Peyer's patch (tissue), 4 donors: ENCODE data around the gene PDXK.
"Not testable (repeated sequence)": the region's sequence is repeated elsewhere in the genome, so short reads cannot be mapped to it uniquely, and the experiment has no call there.

Source experiments
- CTCF ChIP-seq, 6 experiments: fragments of 450-650 bp in 4 of 6; fragments of 200-600 bp in 2 of 6; sonication (generic) in 1 of 6; IDR thresholded peaks; one replicate each; pipeline ENCODE4 v1.5.1; 2017 to 2019; ENCODE audit warnings: antibody characterized with exemption in 6 of 6, mild to moderate bottlenecking in 3 of 6, moderate library complexity in 1 of 6
- POLR2A ChIP-seq, 2 donors: fragments of 450-650 bp; IDR thresholded peaks; one replicate each; pipeline ENCODE4 v1.5.1; 2017; ENCODE audit warnings: antibody characterized with exemption in 2 of 2, mild to moderate bottlenecking in 2 of 2, moderate library complexity in 2 of 2

DNA sequence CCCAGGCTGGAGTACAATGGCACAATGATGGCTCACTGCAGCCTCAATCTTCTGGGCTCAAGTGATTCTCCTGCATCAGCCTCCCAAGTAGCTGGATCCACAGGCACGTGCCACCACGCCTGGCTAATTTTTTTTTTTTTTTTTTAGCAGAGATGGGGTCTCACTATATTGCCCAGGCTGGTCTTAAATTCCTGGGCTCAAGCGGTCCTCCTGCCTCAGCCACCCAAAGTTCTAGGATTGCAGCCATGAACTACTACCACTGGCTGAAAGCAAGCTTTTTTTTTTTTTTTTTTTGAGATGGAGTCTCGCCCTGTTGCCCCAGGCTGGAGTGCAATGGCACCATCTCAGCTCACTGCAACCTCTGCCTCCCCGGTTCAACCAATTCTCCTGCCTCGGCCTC is 5.8 kb upstream of the PDXK start:
- TF ChIP-seq POLR2A, CTCF (IDR thresholded peaks at IDR 0.05): not testable (repeated sequence)
